ENCODE results near the gene SV2B. TPM values are rescaled to one million over a fixed set of nuclear protein-coding genes. Genes with fewer than 3 reads are reported as not detected.

SV2B gene
- total and polyA plus RNA-seq, 2 donors (not counting 1 experiment from before 2014, with no cell fraction given) = under 0.01 TPM; not detected in 1

DNA sequence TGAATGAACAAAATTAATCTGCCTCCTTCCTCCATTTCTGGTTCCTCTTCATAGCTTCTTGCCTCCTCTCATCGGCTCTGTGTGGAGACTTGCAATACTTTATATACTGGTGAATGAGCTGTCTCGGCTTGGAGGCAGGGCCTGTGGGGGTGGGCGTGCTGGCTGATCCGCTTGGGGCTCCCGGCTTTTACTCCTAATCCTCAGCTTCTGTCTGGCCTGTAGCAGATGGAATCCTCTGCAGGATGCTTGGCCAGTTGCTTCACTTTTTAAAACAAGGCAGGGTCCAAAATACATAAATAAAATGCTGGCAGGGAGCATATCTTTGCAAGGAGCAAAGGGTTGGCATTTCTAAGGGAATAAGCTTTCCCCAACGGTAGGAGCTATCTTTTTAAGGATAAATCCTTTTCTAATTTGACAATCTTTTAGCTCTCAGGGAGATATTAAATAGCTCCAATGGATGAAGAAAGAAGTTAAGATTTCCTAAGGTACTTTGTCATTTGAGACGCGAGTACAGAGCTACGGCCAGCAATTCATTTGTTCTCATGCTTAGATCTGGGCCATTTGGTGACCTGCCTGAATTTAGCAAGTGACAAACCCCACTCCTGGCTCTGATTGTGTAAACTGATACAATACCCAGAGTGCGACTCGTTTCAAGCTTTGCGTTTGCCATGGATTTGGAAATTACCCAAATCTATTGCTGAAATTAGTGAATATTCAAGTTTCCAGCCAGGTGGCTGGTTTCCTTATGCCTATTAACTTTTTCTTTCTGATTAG is 18.9 kb downstream of the SV2B start:
- H3K9ac ChIP-seq (ENCODE audit: insufficient read depth, low read length) = no peak overlapping the region
- H3K27me3 ChIP-seq (ENCODE audit: control insufficient read depth, insufficient read depth, low read length) = no peaks in the 10 kb centered on the region
- no peak overlapping the region for H3K4me3 ChIP-seq (replicated peaks in 1 of 4; ENCODE audit: control extremely low read depth in 1 of 4, insufficient read depth in 1 of 4, low read depth in 3 of 4, low read length in 4 of 4)
- H3K36me3 ChIP-seq (ENCODE audit: control insufficient read depth, insufficient read depth, low read length) = no peaks in the 10 kb centered on the region
- H2AFZ ChIP-seq (ENCODE audit: low read length) = no peak overlapping the region
- TF ChIP-seq CTCF (conservative IDR thresholded peaks at IDR 0.05 in 1 of 2, IDR thresholded peaks at IDR 0.05 in 1 of 2; ENCODE audit: low read depth in 1 of 2, low read length in 2 of 2) = no peak
- H3K4me1 ChIP-seq (ENCODE audit: control insufficient read depth, extremely low read depth, insufficient read depth, low read length) = no peaks in the 10 kb centered on the region
- H3K9me3 ChIP-seq (ENCODE audit: control insufficient read depth, insufficient read depth, low read depth, low read length) = no peaks in the 10 kb centered on the region
- H3K27ac ChIP-seq (ENCODE audit: insufficient read depth, low read length) = no peak overlapping the region
- H3K4me2 ChIP-seq (ENCODE audit: extremely low read depth, insufficient read depth, low read length) = no peak overlapping the region
- H3K79me2 ChIP-seq (ENCODE audit: control insufficient read depth, insufficient read depth, low read length) = no peaks in the 10 kb centered on the region
- DNase-seq (ENCODE audit: low read depth in 2 of 2) = no peak
- H4K20me1 ChIP-seq (ENCODE audit: control insufficient read depth, extremely low read depth, insufficient read depth, low read length) = no peaks in the 10 kb centered on the region

DNA sequence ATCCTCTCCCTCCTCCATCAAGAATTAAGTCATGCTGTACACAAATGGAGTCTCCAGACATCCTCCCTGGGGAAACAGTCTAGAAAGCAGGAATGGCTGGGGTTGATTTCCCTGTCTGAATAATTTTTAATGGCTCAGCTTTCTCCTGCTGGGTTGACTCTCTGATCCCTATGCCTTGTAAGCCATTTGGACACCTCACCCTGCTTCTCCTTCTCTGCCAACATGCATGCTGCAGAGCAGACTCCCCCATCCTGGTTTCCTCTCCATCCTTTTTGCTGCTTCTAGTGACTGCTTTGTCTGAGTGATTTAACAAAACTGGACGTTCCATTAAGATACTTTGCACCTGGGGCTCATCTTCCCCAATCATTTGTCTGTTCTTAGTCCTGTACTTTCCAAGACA is 22.2 kb downstream of the SV2B start:
- no peak for DNase-seq (ENCODE audit: low read depth in 2 of 2)
- no peaks in the 10 kb centered on the region for H4K20me1 ChIP-seq (ENCODE audit: control insufficient read depth, extremely low read depth, insufficient read depth, low read length)
- H3K4me1 ChIP-seq (ENCODE audit: control insufficient read depth, extremely low read depth, insufficient read depth, low read length) = no peaks in the 10 kb centered on the region

GRCh38 chr15:91124132-91124531 is 24.1 kb downstream of the SV2B start:
- Histone ChIP-seq H4K20me1 (ENCODE audit: control insufficient read depth, extremely low read depth, insufficient read depth, low read length) (no peaks in the 10 kb centered on the region), H3K4me1 (ENCODE audit: control insufficient read depth, extremely low read depth, insufficient read depth, low read length) (no peaks in the 10 kb centered on the region), H3K27me3 (ENCODE audit: control insufficient read depth, insufficient read depth, low read length) (no peaks in the 10 kb centered on the region), H3K27ac (ENCODE audit: insufficient read depth, low read length) (no peak overlapping the region), H3K36me3 (ENCODE audit: control insufficient read depth, insufficient read depth, low read length) (no peaks in the 10 kb centered on the region), H3K79me2 (ENCODE audit: control insufficient read depth, insufficient read depth, low read length) (no peaks in the 10 kb centered on the region), H2AFZ (ENCODE audit: low read length) (no peak overlapping the region), H3K9ac (ENCODE audit: insufficient read depth, low read length) (no peak overlapping the region), H3K9me3 (ENCODE audit: control insufficient read depth, insufficient read depth, low read depth, low read length) (no peaks in the 10 kb centered on the region), H3K4me2 (ENCODE audit: extremely low read depth, insufficient read depth, low read length) (no peak overlapping the region), H3K4me3 (replicated peaks in 1 of 4; ENCODE audit: control extremely low read depth in 1 of 4, insufficient read depth in 1 of 4, low read depth in 3 of 4, low read length in 4 of 4) (no peak overlapping the region)
- TF ChIP-seq EZH2 (IDR thresholded peaks at IDR 0.05; ENCODE audit: low read length, missing control alignments) (no peak), CTCF (conservative IDR thresholded peaks at IDR 0.05 in 1 of 2, IDR thresholded peaks at IDR 0.05 in 1 of 2; ENCODE audit: low read depth in 1 of 2, low read length in 2 of 2) (no peak)
- DNase-seq (ENCODE audit: low read depth in 2 of 2) = no peak

More for the DNA sequence above, 22.2 kb downstream of the SV2B start:
- H3K36me3 ChIP-seq (ENCODE audit: control insufficient read depth, insufficient read depth, low read length) = no peaks in the 10 kb centered on the region
- no peak for TF ChIP-seq EZH2 (IDR thresholded peaks at IDR 0.05; ENCODE audit: low read length, missing control alignments)
- TF ChIP-seq CTCF (conservative IDR thresholded peaks at IDR 0.05 in 1 of 2, IDR thresholded peaks at IDR 0.05 in 1 of 2; ENCODE audit: low read depth in 1 of 2, low read length in 2 of 2) = no peak
- no peaks in the 10 kb centered on the region for H3K9me3 ChIP-seq (ENCODE audit: control insufficient read depth, insufficient read depth, low read depth, low read length)
- H3K27ac ChIP-seq (ENCODE audit: insufficient read depth, low read length) = no peak overlapping the region
- no peak overlapping the region for H3K4me3 ChIP-seq (replicated peaks in 1 of 4; ENCODE audit: control extremely low read depth in 1 of 4, insufficient read depth in 1 of 4, low read depth in 3 of 4, low read length in 4 of 4)
- no peak overlapping the region for H3K9ac ChIP-seq (ENCODE audit: insufficient read depth, low read length)
- H2AFZ ChIP-seq (ENCODE audit: low read length) = no peak overlapping the region
- no peaks in the 10 kb centered on the region for H3K79me2 ChIP-seq (ENCODE audit: control insufficient read depth, insufficient read depth, low read length)
- no peak overlapping the region for H3K4me2 ChIP-seq (ENCODE audit: extremely low read depth, insufficient read depth, low read length)
- no peaks in the 10 kb centered on the region for H3K27me3 ChIP-seq (ENCODE audit: control insufficient read depth, insufficient read depth, low read length)
